H9 (cell line): ENCODE results near the gene MAD1L1. TPM values are rescaled to one million over a fixed set of nuclear protein-coding genes. Genes with fewer than 3 reads are reported as not detected.

Source experiments
- DNase-seq: peaks from one replicate; pipeline ENCODE4 v3.0.0-alpha.2; 2017
- H2AFZ ChIP-seq: one replicate; pipeline ENCODE4 v1.6.1; 2013; ENCODE audit warnings: mild to moderate bottlenecking, low read length, control low read depth, moderate library complexity
- H2AK5ac ChIP-seq: 2 replicates; pipeline ENCODE4 v1.6.1; 2013; ENCODE audit warnings: low read length, control low read depth, mixed read lengths; ENCODE audit not compliant: insufficient read length
- H2BK120ac ChIP-seq: one replicate; pipeline ENCODE4 v1.6.1; 2013; ENCODE audit warnings: low read depth, mild to moderate bottlenecking, low read length, control low read depth, inconsistent platforms; ENCODE audit not compliant: poor library complexity, severe bottlenecking
- H2BK12ac ChIP-seq: 2 replicates; pipeline ENCODE4 v1.6.1; 2013; ENCODE audit warnings: low read length, control low read depth, mixed read lengths, low read depth; ENCODE audit not compliant: insufficient read length
- H2BK15ac ChIP-seq: 2 replicates; pipeline ENCODE4 v1.6.1; 2013; ENCODE audit warnings: low read depth, low read length, control low read depth
- H2BK20ac ChIP-seq: one replicate; pipeline ENCODE4 v1.6.1; 2013; ENCODE audit warnings: low read depth, mild to moderate bottlenecking, low read length, control low read depth, inconsistent platforms; ENCODE audit not compliant: poor library complexity, severe bottlenecking
- H2BK5ac ChIP-seq: 2 replicates; pipeline ENCODE4 v1.6.1; 2013; ENCODE audit warnings: low read length, control low read depth, mixed read lengths; ENCODE audit not compliant: insufficient read length
- H3K14ac ChIP-seq: 2 replicates; pipeline ENCODE4 v1.6.1; 2013; ENCODE audit warnings: low read length, control low read depth; ENCODE audit not compliant: insufficient read depth
- H3K18ac ChIP-seq: 2 replicates; pipeline ENCODE4 v1.6.1; 2013; ENCODE audit warnings: low read depth, mild to moderate bottlenecking, mixed read lengths, low read length, control low read depth; ENCODE audit not compliant: insufficient read length
- H3K23ac ChIP-seq: 2 replicates; pipeline ENCODE4 v1.6.1; 2013; ENCODE audit warnings: low read length, control low read depth, mixed read lengths, low read depth; ENCODE audit not compliant: insufficient read length
- H3K23me2 ChIP-seq: 2 replicates; pipeline ENCODE4 v1.6.1; 2013; ENCODE audit warnings: low read depth, mild to moderate bottlenecking, mixed read lengths, low read length, control low read depth; ENCODE audit not compliant: insufficient read length, poor library complexity, severe bottlenecking
- H3K27ac ChIP-seq: 2 replicates; pipeline ENCODE4 v1.5.1; 2013; ENCODE audit warnings: low read length, control low read depth, mixed read lengths, low read depth; ENCODE audit not compliant: insufficient read length
- H3K27me3 ChIP-seq: 2 replicates; pipeline ENCODE4 v1.6.1; 2013; ENCODE audit warnings: low read length, control low read depth, inconsistent platforms; ENCODE audit not compliant: insufficient read depth
- H3K4ac ChIP-seq: 2 replicates; pipeline ENCODE4 v1.6.1; 2013; ENCODE audit warnings: low read depth, mild to moderate bottlenecking, control low read depth, inconsistent platforms, low read length, moderate library complexity
- H3K4me1 ChIP-seq: 2 replicates; pipeline ENCODE4 v1.6.1; 2013; ENCODE audit warnings: low read length, control low read depth, inconsistent platforms; ENCODE audit not compliant: insufficient read depth
- H3K4me2 ChIP-seq: 2 replicates; pipeline ENCODE4 v1.6.1; 2013; ENCODE audit warnings: low read length, control low read depth, mixed read lengths; ENCODE audit not compliant: insufficient read length, insufficient read depth
- H3K56ac ChIP-seq: 2 replicates; pipeline ENCODE4 v1.6.1; 2013; ENCODE audit warnings: low read depth, mild to moderate bottlenecking, mixed read lengths, low read length, control low read depth; ENCODE audit not compliant: insufficient read length
- H3K79me1 ChIP-seq: 2 replicates; pipeline ENCODE4 v1.6.1; 2013; ENCODE audit warnings: low read depth, mild to moderate bottlenecking, moderate library complexity, low read length, control low read depth, inconsistent platforms; ENCODE audit not compliant: insufficient read depth, poor library complexity, severe bottlenecking
- H3K79me2 ChIP-seq: 2 replicates; pipeline ENCODE4 v1.6.1; 2013; ENCODE audit warnings: low read length, control low read depth, inconsistent platforms; ENCODE audit not compliant: insufficient read depth
- H3K9ac ChIP-seq: 2 replicates; pipeline ENCODE4 v1.6.1; 2013; ENCODE audit warnings: low read length, control low read depth, mixed read lengths; ENCODE audit not compliant: insufficient read length; ENCODE audit errors: extremely low read depth
- H3K9me3 ChIP-seq: one replicate; pipeline ENCODE4 v1.6.1; 2013; ENCODE audit warnings: low read depth, low read length, inconsistent platforms; ENCODE audit not compliant: control insufficient read depth
- H3T11ph ChIP-seq: one replicate; pipeline ENCODE4 v1.6.1; 2013; ENCODE audit warnings: mild to moderate bottlenecking, low read length, control low read depth, inconsistent platforms
- H4K20me1 ChIP-seq: one replicate; pipeline ENCODE4 v1.6.1; 2013; ENCODE audit not compliant: control insufficient read depth, insufficient read length, insufficient read depth
- H4K5ac ChIP-seq: 2 replicates; pipeline ENCODE4 v1.6.1; 2013; ENCODE audit warnings: low read depth, mild to moderate bottlenecking, mixed read lengths, low read length, control low read depth; ENCODE audit not compliant: insufficient read length
- H4K8ac ChIP-seq: replicated peaks from 2 replicates; pipeline ENCODE4 v1.6.1; 2013; ENCODE audit warnings: low read length, control low read depth, mixed read lengths, low read depth; ENCODE audit not compliant: insufficient read length
- H4K91ac ChIP-seq: 2 replicates; pipeline ENCODE4 v1.6.1; 2013; ENCODE audit warnings: low read depth, mild to moderate bottlenecking, moderate library complexity, mixed read lengths, low read length, control low read depth; ENCODE audit not compliant: insufficient read length
- H3K27ac Mint-ChIP-seq, 3 experiments: 2 replicates in 2 of 3; 3 replicates in 1 of 3; pipeline ENCODE4 v1.8.0; 2020 to 2021; ENCODE audit warnings: mixed read lengths in 3 of 3, mild to moderate bottlenecking in 1 of 3, moderate library complexity in 1 of 3
- H3K27me3 Mint-ChIP-seq: 2 replicates; pipeline ENCODE4 v1.8.0; 2021; ENCODE audit warnings: low read depth, mild to moderate bottlenecking, moderate library complexity, mixed read lengths
- H3K36me3 Mint-ChIP-seq, 3 experiments: 2 replicates in 2 of 3; 3 replicates in 1 of 3; pipeline ENCODE4 v1.8.0; 2020 to 2021; ENCODE audit warnings: low read depth in 3 of 3, mixed read lengths in 3 of 3; ENCODE audit not compliant: insufficient read depth in 1 of 3
- H3K4me1 Mint-ChIP-seq, 2 experiments: 2 replicates each; pipeline ENCODE4 v1.8.0; 2020; ENCODE audit warnings: mixed read lengths in 2 of 2
- H3K4me3 Mint-ChIP-seq, 2 experiments: 2 replicates in 1 of 2; 3 replicates in 1 of 2; pipeline ENCODE4 v1.8.0; 2020 to 2021; ENCODE audit warnings: mild to moderate bottlenecking in 2 of 2, mixed read lengths in 2 of 2, moderate library complexity in 1 of 2
- H3K9me3 Mint-ChIP-seq, 2 experiments: 2 replicates in 1 of 2; 3 replicates in 1 of 2; pipeline ENCODE4 v1.8.0; 2020; ENCODE audit warnings: mild to moderate bottlenecking in 2 of 2, mixed read lengths in 2 of 2, moderate library complexity in 1 of 2
- CTCF ChIP-seq: fragments of 200-600 bp; sonication (generic); conservative IDR thresholded peaks from 3 replicates; pipeline ENCODE4 v1.8.0; 2021; ENCODE audit warnings: antibody characterized with exemption, mild to moderate bottlenecking
- WGBS: extraction: QIAGEN DNeasy Blood & Tissue Kit; methylation state at CpG from one replicate; pipeline ENCODE4 v1.1.7; 2013; ENCODE audit warnings: missing lambda C conversion rate, low lambda C conversion rate, mixed read lengths; ENCODE audit not compliant: insufficient read length; ENCODE audit errors: extremely low coverage; 5-methylcytosine and 5-hydroxymethylcytosine counted together
- total RNA-seq: library from RNA; stranded (reverse); gene quantifications from 2 replicates; pipeline ENCODE4 v1.2.1, GENCODE V29; 2021

MAD1L1 gene
- total RNA-seq, 1 experiment from 2014 or later, result 39.0 TPM

- Histone ChIP-seq H3K9ac (no peak overlapping the region), H3K4me1 (no peaks in the 10 kb centered on the region), H2AK5ac (no peak overlapping the region), H4K5ac (no peak overlapping the region), H2BK120ac (no peak overlapping the region), H3K27ac (no peak overlapping the region), H2BK12ac (no peak overlapping the region), H3K23me2 (no peaks in the 10 kb centered on the region), H4K20me1 (no peaks in the 10 kb centered on the region), H4K8ac (no peak overlapping the region), H3K9me3 (no peaks in the 10 kb centered on the region), H2AFZ (no peak overlapping the region), H2BK15ac (no peak overlapping the region), H3K23ac (no peak overlapping the region), H3K79me2 (no peaks in the 10 kb centered on the region), H2BK5ac (no peak overlapping the region), H3K27me3 (no peaks in the 10 kb centered on the region), H3K56ac (no peak overlapping the region), H3K4ac (no peak overlapping the region), H3K79me1 (no peaks in the 10 kb centered on the region), H3K18ac (no peak overlapping the region), H3T11ph (no peak overlapping the region), H3K4me2 (no peak overlapping the region), H3K14ac (peak overlapping the region; percentile 13; the same call in 1 of the 2 replicates), H4K91ac (no peak overlapping the region), H2BK20ac (no peak overlapping the region)
- no peak for DNase-seq
- TF ChIP-seq CTCF, result no peak
- no CpG with 5 or more reads among the region's 30 CpGs for WGBS
- no peaks in the 10 kb centered on the region for H3K27me3 Mint-ChIP-seq
- peak overlapping the region in 2 of 3 experiments; percentile 28 to 75; a peak in 2 of 7 replicates for H3K27ac Mint-ChIP-seq
- H3K9me3 Mint-ChIP-seq, result no peaks in the 10 kb centered on the region
- peaks cover 0 to 4% of the 10 kb centered on the region in 2 experiments; a peak in 2 of 4 replicates for H3K4me1 Mint-ChIP-seq
- H3K36me3 Mint-ChIP-seq, result peaks cover 3 to 7% (median 6%) of the 10 kb centered on the region in 3 experiments; a peak in 5 of 7 replicates
- H3K4me3 Mint-ChIP-seq, result no peak overlapping the region
Observed at GRCh38 chr7:1956611-1957470, 275.9 kb downstream of the MAD1L1 start.
